Mucosa of gallbladder (tissue), 1 donor: ENCODE results near the gene USP10. TPM values are rescaled to one million over a fixed set of nuclear protein-coding genes. Genes with fewer than 3 reads are reported as not detected.
A peak's percentile ranks its signal among the peaks of the same experiment; 100 is the strongest.

ENCODE experiments used
- DNase-seq: peaks from one replicate; pipeline ENCODE4 v3.0.0-alpha.2; 2020; ENCODE audit warnings: low spot score
- total RNA-seq: library from RNA; stranded (reverse); gene quantifications from one replicate; pipeline ENCODE4 v1.2.1, GENCODE V29; 2021
- donor health status: DM: no; HTN: no; CAD: no.

USP10 gene
- total RNA-seq, 1 donor from 2014 or later = 60.8 TPM

DNA sequence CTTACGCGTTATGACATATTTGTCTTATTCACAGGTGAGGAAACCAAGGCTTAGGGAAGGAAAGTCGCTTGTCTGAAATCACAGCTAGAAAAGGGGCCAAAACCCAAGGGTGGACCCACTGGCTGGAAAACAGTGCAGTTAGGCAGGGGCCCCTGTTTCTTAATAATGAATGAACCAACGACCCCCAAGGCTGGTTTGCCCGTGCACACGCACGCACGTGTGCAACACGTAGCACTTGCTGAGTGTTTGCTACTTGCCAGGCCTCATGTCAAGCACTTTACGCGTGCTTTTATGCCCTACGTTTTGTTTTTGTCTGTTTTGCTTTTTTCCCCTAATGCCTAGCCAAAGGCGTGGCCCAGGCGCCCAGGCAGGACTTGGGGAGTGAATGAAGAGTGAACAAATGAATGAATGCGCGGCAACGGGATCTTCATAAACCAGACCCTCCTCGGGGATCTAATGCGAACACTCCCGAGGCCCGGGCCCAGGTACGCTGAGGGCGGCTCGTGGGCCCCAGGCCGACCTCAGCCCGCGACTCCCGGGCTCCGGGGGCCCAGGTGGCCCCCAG lies 571 bp upstream of the USP10 start:
- no peak for DNase-seq

DNA sequence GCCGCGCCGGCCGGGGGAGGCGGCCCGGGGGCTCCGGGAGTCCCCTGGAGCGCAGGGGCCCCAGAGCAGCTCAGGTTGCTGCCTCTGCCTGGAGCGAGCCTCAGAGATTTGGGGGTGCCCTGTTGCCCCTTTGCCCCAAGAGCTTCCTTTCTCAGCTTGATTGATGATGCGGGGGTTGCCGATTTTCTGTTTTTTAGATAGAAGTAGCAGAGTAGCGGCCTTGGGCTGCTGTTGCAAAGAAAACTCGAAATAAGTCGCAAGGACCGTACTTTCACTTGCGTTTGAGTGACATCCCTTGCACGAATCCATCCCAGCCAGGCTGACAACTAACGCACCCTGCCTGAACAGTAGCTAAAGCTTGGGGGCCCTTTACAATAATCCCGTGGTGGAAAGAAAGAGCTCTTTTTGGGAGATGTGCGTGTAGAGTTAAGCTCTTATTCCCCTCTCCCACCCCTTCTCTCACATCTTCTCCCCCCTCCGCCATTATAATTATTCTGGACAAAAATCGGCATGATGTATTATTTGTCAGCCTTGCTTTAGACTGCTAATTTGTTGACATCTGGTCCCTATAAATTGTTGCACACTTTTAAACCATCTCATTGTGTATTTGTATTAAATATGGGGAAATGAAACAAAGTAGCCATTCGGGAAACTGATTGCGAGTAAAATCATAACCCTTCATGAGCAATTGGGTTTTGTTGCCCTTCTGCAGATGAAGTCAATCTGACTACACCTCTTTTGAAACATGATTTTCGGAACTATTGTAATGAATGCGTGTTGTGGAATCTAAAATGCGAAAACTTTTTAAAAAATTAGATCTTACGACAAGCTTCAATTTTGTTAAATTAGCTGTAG lies 873 bp downstream of the USP10 start:
- no peak for DNase-seq

DNA sequence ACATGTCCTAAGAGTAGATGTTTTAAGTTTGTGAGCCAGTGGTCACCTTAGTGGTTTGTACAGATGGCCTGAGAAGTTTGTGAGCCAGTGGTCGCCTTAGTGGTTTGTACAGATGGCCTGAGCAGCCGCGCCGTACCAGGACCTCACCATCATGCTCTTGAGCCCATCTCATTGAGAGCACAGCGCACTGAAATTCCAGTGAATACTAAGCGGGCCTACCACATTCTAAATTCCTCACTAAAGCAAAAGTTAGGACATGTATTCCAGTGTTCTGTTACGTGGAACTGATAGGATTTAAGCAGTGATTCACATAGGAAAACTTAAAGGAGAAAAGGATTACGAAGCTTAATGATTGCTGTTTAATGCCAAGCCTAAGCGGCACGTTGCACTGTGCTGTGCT lies 3.9 kb downstream of the USP10 start:
- no peak for DNase-seq

DNA sequence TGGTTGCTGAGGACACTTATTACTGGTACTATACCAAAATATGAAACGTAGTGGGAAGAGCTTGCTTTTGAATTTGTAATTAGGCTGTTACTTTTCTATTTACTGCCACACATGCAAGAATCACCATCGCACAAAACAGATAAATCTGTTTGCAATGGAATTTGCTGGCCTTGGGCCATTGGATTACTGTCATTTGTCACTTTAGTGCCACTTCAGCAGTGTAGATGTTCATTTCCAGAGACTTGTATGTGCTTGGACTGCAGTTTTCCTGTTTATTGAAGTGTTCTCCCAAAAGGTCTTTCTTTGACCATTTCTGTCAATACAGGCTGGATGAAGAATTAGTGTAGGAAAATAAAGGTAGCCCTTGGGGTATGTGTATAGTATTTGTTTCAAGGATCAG lies 4.5 kb downstream of the USP10 start:
- no peak for DNase-seq

DNA sequence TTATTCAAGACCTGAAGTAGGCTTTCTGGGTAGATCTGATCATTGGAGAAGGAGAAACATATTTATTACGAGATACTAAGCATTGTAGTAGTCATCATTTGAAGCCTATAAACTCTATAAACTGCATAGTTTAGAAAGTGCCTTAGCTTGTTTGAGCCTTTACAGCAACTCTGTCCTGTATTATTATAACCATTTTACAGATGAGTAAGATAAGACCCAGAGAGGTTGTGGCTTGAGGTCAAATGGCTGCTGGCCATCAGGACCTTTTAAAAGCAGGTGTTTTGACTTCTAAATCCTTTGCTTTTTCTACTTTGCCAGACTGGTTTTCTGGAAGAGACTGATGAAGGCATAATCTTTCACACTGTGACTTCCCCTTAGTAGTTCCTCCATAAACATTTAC lies 7.1 kb downstream of the USP10 start:
- no peak for DNase-seq

DNA sequence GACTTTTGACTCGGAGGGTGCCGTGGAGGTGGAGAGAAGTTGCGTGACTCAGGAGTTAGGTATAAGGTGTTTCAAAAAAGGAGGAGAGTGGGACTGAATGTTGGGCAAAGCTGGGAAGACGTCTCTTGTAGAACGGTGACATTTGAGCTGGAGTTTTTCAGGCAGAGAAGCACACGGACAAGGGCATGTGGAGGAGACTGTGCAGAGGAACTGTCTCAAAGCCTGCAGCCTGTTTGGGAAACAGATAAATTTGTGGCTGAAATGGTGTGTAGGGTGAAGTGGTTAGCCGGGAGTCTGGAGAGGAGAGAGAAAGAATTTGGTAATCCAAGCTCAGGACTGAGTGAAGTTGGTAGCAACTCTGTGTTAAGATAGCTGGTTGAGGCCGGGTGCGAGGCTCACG lies 9.8 kb downstream of the USP10 start:
- no peak for DNase-seq

DNA sequence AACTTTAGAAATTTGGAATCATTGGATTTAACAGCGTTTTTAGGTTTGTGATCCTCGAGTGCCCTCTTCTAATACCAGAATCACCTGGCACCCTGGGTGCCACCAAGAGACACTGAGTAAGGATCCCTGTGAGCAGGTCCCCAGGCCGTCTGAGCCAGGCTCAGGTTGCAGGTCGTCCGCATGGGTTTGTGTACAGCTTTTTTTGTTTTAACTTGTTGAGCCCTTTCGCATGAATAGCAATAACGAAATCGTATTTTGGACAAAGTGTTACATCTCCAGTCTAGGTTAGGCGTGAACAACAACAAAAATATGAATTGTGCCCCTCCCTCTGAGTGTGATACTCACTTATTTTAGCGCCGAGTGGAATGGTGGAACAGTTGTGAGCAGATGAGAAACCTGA lies 10.9 kb downstream of the USP10 start:
- DNase-seq = no peak

DNA sequence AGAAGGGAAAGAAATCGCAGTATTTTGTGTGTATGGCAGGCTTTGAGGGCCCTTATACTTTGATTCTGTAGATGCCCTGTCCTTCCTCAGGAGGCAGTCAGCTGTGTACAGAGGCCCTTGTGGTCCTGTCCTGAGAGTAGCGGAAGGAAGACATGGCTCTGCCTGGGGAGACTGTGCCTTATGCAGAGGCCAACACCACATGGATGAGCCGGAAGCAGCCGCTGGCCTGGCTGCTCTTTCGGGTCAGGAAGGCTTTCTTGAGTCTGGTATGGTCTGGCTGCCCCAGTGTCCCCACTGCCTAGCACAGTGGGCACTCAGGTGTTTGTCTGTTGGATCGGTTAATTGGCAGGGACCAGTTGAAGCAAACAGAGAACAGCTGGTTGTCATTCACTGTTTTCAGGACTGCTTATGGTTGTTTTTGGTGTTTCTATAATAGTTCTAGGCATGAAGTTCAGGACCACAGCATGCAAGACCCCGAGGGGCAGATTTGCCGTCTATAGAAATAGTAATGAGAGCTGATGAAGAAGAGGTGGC lies 12.4 kb downstream of the USP10 start:
- DNase-seq = no peak

DNA sequence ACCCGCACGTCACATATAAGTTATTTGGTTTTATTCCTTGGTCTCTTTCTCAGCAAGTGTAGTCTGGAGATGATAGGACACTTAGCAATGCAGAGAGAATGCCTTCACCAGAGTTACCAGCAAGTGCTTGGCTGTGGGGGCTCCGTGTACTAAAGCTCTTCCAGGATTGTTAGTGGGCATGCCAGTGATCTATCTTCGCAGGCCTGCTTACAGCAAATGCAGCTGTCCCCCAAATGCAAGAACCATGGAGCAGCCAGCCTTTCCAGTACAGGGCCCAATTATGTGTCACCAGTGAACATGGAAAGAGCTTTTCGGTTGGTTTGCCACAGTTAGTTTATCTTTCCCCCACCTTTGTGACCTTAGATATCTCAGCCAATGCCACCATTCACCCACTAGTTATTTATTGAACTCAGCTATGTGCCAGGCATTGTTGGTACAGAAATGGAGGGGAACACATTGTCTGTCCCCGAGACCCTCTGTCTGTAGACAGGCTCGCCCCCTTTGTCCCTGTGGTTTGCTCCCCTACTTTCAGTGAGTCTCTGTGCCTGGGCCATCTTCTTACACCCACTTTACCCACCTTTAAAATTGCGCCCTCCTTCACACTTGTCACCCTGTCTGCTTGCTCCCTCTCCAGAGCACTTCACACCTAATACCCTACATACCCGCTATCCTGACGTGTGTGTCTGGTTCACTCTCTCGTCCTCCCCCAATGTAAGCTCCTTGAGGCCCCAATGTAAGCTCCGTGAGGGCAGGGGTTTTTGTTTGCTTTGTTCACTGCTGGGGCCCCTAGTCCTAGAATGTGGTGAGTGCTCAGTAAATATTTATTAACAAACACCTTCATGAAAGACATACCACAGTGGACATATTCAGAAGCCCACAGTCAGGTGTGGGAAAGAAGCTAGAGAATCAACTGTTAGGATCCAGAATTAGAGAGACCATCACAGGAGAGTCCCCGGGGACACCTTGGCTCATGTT lies 13.3 kb downstream of the USP10 start:
- DNase-seq = no peak

DNA sequence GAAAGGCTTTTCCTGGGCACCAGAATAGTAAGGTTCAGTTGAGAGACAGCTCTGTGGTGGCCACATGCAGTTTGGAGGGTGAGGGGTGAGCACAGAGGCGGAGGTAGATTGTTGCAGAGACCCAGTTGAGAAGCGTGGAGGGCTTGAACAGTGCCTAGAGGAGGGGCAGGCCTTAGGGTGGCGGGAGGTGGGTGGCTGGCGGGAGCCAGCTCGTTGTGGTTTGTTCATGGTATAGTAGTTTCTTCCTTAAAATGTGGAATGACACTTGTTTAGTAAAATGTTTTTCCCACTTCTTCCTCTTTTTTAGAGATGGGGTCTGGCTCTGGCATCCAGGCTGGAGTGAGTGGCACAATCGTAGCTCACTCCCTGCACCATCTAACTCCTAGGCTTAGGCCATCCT lies 14.2 kb downstream of the USP10 start:
- DNase-seq = no peak

DNA sequence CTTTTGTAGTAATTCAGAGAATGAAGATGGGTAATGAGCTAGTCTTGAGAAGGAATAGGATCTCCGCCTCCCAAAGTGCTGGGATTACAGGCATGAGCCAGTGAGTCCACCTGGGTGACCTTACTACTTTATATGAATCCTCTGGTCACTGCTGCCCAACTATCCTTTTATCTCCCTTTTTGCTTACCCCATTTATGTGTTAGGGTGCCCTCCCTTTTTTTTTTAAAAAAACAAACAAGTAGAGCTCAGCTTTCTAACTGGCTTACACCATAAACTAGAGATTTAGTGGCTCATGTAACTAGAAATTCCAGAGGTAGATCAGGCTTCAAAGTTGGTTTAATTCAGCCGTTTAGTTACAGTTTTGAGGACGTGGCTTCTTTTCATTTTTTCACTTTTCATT lies 15.6 kb downstream of the USP10 start:
- DNase-seq = no peak

DNA sequence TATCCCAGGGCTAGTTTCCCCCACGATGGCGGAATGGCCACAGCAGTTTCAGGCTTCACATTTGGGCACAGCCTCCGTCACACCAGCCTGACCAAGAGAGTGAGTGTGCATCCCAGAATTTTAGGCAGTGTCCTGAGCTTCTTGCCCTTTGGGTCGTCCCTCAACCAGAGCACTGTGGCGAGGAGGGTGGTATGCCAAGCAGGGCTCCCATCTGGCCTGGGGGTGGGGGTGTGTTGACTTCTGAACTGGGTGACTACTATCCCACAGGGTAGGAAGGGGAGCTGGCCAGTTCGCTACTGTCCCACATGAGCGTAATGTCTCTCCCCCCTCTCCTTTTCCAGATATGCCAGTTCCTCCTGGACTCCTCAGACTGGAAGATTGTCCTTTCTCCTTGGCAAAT lies 16.1 kb downstream of the USP10 start:
- DNase-seq = no peak

DNA sequence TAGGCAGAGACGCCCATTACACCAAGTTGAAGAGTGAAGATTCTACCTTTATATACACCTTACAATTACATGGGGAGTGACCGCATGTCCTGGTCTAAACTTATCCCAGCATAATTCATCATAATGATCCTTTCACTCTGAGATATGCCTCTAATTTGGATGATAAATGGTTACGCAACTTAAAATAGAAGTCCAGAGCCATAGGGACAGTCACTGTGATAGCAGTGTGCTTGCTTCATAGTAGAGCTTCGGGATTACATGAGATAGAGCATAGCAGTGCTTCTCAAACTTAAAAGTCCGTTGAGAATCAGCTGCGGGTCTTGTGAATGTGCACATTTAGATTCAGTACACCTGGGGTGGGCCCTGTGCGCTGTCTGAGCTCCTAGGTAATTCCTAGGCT lies 16.9 kb downstream of the USP10 start:
- no peak for DNase-seq

DNA sequence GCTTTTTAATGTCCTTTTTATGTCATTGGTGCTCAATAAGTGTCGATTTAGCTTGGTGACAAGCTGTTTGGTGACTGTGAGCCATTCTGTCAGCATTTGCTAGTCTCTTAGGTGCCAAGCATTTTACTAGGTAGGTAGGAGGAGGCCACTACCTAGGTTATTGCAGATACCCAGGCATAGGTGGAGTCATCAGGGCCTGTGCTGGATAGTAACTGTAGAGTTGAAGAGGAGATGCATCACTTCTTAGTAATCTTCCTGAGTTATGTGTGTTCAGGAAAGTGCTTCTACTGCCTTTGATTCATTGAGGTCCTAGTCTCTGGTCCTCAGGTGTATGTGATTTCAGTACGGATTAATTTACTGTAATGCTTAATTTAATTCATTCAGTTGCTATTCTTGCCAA lies 17.7 kb downstream of the USP10 start:
- no peak for DNase-seq

DNA sequence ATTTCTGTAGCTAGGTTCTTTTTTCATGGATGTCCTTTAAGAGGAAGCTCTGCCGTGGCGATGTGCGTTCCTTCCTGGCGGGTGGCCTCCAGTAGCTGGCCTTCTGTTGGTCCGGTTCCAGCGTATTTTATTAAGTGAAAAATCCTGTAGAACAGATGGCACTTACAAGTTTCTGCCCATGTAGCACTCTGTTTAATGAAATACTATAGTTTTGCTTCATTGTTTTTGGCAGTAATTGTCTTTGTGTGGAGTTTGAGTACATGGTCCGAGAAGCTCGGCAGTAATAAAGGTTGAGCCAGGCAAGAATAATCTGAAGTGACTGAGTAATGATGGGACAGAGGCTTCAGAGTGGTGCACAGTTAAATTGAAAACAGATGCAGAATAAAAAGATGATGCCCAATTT lies 20.4 kb downstream of the USP10 start:
- no peak for DNase-seq

DNA sequence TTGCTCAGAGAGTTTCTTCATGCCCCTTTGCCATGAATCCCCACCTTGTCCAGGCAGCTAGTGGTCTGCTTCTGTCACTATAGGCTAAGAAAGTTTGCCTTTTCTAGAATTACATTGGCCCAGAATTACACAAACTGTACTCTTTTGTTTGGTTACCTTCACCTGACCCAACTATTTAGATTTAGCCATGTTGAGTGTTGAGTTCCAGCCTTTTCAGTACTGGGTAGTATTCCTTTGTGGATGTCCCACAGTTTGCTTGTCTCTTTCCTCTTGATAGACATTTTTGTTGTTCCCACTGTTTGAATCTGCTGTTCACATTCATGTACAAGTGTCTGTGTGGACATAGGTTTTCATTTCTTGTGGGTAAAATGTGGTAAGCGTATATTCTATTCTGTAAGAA lies 22.3 kb downstream of the USP10 start:
- no peak for DNase-seq

DNA sequence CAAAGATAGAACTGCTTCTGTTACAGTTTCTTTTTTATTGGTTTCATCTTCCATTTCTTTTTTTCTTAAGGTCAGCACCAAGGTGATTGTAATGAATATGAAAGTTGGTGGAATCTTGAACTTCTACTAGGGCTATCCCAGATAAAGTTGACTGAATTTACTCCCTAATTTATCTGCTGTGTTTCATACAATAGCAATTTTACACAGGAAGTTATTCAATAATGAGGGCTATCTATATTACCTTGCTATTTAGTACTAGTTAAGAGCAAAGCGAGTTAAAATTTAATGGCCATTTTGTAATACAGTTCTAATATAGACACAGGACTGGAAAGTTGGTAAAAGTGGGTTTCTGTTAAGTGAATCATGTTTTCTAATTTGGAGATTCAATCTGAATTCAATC lies 24.1 kb downstream of the USP10 start:
- DNase-seq = no peak

DNA sequence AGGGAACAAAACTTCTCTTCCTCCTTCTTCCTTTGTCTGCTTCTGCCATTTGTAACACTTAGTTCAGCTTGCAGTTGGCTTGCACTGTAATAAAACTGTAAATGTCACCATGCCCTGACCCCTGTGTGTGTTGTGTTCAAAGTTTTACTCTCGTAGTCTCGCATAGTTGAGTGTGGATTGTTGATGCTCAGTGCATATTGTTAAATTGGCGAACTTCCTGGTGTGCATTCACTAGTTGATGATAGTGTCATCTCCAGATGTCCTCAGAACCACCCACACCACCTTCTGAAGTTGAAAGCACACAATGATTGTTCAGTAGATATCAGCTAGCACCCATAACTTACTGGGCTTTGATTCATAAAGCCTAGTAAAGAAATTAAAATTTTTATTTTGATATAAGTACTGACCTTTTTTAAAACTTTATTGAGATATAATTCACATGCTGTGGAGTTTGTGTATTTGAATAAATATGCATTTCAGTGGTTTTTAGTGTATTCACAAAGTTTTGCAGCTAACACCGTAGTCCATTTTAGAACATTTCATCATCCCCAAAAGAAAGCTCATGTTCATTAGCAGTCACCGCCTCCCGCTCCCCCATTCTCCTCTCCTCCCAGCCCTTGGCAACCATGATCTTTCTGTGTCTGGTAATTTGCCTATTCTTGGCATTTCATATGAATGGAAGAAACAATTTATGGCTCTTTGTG lies 25.0 kb downstream of the USP10 start:
- DNase-seq = no peak

DNA sequence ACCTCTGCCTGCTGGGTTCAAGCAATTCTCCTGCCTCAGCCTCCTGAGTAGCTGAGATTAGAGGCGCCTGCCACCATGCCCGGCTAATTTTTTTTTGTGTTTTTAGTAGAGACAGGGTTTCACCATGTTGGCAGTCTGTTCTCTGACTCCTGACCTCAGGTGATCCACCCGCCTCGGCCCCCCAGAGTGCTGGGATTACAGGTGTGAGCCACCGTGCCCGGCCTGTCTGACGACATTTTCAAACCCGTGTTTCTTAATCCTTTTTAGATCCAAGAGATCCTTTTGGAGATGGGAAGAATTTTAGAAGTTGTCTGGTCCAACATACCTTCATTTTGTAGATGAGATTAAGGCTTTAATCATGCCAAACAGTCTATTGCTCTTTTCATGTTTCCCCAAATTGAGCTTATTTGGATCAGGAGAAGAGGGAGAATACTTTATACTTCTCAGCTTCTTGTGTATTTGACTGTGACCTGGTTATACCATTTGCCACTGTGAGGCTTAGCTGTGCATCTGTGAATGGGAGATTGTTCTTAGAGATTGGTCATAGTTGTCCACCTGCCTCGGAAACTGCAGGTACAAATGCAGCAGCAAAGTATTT lies 25.8 kb downstream of the USP10 start:
- no peak for DNase-seq

DNA sequence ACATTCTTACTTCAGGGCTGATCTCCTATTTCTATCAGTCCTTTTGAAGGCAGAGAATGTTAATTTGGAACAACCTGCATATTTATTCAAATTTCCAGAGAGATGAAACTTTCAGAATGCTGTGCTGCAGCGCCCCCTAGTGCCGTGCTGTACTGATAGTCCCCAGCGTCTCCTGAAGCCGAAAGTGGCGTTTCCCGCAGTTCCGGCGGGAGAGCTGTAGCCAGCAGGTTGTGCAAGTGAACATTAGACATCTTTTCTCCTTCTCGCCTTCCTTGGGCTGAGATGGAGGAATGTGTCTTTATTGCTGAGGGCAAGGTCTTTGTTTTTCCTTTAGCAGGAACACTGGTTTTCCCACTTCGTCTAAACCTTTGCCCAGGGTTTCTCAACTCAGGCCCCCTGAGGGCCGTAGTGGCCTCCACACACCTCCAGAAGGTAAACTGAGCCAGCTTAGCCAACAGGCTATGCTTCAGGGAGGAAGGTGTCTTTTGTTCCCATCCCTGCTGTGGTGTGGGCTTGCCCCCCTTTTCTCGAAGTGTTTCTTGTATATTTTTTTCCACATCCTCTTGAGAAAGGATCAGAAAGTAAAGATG lies 26.4 kb downstream of the USP10 start:
- DNase-seq = peak; percentile 89
